Endometrial microvascular endothelial cells (primary cell): ENCODE results near the gene MYO6. TPM values are rescaled to one million over a fixed set of nuclear protein-coding genes. Genes with fewer than 3 reads are reported as not detected.
"Not testable (repeated sequence)": the region's sequence is repeated elsewhere in the genome, so short reads cannot be mapped to it uniquely, and the experiment has no call there.

ENCODE experiments used
- in situ Hi-C: cut with HindIII; loops from 2 replicates; pipeline ENCODE4 v1.10.0; 2017; ENCODE audit warnings: low sequenced_read_pairs, low pct_unique_long_range_greater_than_20kb; ENCODE audit errors: inconsistent ontology term
- total RNA-seq: library from RNA; depleted of rRNA; stranded (reverse); fragments of >200 nt; gene quantifications from one replicate; pipeline ENCODE4 v1.2.3, GENCODE V29; 2015; ENCODE audit errors: inconsistent ontology term

The MYO6 gene
- total RNA-seq, 1 donor from 2014 or later: 21.2 TPM

- in situ Hi-C loops: no loop called here
Observed at GRCh38 chr6:75856902-75857301, 107.9 kb downstream of the MYO6 start.

GRCh38 chr6:75863001-75863400 is 114.0 kb downstream of the MYO6 start:
- in situ Hi-C loops: no loop called here

DNA sequence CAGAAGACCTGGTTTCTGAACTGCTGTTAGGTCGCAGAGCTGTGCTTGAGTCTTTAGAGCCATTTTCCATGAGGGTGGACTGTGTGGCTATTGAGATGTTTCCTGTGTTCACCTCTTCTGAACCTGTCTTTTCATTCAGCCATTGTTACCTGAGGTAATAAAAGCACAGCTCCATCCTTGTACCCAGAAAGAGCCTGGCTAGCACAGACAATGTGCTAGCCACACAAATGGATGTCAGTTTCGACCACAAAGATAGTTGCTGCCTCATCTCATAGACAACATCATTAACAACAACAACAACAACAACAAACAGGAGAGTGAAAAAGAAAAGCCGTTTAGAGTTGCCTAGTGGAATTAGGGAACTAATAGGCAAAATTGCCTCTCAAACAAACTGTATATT is 114.7 kb downstream of the MYO6 start:
- in situ Hi-C loops: no loop called here

DNA sequence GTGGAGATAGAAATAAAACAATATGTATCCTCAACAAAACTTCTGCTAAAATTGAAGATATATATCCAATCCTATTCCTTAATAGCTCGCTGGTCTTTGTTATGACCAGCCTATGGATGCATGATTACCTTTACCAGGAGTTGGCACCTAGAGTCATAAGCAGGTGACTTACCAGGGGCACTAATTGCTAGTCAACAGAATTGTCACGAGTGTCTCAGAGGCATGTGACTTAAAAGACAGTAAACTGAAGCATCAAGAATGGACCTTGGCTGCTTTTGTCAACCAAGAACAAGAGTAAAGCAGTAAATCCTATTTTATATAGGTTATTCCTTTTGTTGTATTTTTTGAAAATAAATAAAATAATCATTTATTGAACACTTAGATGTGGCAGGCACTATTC is 115.4 kb downstream of the MYO6 start:
- in situ Hi-C loops: no loop called here

- in situ Hi-C loops: no loop called here
Observed at GRCh38 chr6:75870389-75870788, 121.3 kb downstream of the MYO6 start.

DNA sequence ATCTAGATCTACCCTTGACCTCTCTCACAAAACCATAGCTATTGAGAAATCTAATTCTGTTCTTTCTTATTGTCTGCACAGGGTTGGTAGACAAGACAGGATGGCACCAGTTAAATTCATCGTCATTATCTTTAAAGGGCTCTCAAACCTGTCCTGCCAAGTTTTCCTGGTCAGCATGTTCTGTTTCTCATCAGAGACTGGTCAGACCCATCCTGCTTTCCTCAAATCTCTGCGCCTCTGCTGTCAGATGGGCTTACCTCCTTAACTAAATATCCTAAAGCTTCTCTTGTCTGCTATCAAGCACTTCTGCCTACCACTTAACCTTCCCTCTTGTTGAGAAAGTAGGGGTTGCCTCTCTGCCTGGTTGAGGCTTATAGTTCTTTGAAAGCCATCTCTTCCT is 125.2 kb downstream of the MYO6 start:
- in situ Hi-C loops: no loop called here

DNA sequence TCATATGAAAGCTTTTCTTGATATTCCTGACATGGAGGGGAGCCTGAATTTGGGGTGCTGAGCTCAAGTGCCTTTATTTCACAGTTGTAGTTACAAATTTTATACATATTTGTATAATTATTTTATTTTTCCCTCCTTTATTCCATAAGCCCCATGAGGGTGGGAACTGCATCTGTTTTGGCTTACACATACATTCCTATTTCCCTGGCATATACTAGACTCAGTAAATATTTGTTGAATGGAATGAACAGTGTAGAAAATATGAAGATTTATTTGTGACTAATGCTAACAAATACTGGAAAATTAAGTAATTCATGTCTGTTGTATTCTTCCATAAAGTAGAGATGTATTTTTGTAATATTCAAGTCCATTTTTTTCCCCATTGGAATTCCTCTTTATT is 127.1 kb downstream of the MYO6 start:
- in situ Hi-C loops: no loop called here

GRCh38 chr6:75880305-75880704 is 131.3 kb downstream of the MYO6 start:
- in situ Hi-C loops: no loop called here

- in situ Hi-C loops: no loop called here
Observed at GRCh38 chr6:75882734-75883133, 133.7 kb downstream of the MYO6 start.

DNA sequence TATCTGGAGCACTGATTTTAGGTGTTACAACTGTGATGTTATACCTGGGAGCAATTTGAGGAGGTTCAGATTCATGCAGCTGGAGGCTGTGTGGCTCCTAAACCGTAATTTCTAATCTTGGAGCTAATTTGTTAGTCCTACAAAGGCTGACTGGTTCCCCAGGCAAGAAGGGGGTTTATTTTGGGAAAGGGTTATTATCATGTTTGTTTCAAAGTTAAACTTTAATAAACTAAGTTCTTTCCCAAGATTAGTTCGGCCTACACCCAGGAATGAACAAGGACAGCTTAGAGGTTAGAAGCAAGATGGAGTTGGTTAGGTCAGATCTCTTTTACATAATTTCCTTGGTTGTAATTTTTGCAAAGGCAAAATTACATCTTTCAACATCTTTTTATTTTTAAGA is 135.8 kb downstream of the MYO6 start:
- in situ Hi-C loops: no loop called here

DNA sequence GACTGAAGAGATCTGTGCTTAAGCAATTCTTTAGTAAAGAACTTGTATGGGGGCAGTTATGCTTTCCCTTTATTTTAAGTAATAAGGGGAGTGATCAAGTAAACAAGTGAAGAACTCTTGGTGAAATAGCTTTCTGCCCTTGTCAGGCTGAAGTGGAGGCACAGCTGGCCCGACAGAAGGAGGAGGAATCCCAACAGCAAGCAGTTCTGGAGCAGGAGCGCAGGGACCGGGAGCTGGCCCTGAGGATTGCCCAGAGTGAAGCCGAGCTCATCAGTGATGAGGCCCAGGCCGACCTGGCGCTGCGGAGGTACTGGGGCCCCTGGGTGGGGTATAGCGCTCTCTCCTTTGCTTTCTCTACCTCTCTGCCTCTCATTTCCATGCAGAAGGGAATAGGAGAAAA is 143.3 kb downstream of the MYO6 start:
- in situ Hi-C loops: no loop called here

DNA sequence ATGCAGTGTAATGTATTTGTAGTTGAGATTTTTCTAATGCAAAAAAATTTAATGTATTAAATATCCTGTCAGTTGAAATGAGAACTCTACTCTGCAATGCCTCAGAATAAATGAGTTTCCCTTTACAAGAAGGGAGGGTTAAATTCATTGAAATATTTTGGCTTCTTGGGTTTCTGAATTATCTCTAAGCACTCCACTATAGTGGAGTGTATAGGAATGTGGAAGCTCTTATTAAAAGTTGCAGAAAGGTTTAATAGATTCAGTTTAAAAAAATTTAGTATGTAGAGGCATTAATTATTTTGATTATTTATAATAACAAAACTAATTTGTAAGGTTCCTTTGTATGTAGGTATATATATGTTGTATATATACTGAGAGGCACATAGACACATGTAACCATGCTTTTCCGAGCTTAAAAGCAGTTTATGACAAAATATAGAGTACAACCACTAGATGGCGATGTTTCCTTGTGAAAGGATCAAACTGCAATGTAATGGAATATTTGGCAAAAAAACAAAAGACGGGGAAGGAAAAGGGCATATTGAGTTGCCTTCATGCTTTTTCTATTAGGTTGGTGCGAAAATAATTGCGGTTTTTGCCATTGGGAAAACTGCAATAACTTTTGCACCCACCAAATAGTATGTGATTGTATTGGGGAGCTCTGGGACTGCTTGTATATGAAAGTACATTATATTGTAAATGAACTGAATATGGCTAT is 144.2 kb downstream of the MYO6 start:
- in situ Hi-C loops: no loop called here

- in situ Hi-C loops: no loop called here
Observed at GRCh38 chr6:75893776-75894152, 144.7 kb downstream of the MYO6 start.

DNA sequence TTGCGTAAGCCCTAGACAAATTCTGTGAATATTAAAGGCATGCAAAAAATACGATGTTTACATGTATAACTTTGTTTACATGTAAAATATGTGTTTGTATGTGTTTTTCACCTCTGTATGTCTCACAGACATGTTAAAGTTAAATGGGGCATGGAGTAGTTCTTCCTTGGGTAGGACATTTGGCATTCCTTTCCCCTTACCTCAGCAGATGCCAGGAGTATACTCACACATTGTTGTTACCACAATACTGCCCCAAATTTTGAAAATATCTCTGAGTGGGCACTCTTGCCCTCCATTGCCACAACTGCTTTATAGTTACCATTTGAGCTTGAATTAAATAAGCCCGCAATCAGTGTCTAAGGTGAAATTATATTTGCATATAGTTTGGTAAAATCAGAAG is 147.5 kb downstream of the MYO6 start:
- in situ Hi-C loops: no loop called here

GRCh38 chr6:75900216-75900615 is 151.2 kb downstream of the MYO6 start:
- in situ Hi-C loops: not testable (repeated sequence)

DNA sequence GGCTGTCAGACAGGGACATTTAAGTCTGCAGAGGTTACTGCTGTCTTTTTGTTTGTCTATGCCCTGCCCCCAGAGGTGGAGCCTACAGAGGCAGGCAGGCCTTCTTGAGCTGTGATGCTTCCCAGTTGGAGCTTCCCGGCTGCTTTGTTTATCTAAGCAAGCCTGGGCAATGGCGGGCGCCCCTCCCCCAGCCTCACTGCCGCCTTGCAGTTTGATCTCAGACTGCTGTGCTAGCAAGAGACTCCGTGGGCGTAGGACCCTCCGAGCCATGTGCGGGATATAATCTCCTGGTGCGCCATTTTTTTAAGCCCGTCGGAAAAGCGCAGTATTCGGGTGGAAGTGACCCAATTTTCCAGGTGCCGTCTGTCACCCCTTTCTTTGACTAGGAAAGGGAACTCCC is 156.1 kb downstream of the MYO6 start:
- in situ Hi-C loops: not testable (repeated sequence)

GRCh38 chr6:75906871-75907270 is 157.8 kb downstream of the MYO6 start:
- in situ Hi-C loops: no loop called here

GRCh38 chr6:75907444-75907843 is 158.4 kb downstream of the MYO6 start:
- in situ Hi-C loops: no loop called here

DNA sequence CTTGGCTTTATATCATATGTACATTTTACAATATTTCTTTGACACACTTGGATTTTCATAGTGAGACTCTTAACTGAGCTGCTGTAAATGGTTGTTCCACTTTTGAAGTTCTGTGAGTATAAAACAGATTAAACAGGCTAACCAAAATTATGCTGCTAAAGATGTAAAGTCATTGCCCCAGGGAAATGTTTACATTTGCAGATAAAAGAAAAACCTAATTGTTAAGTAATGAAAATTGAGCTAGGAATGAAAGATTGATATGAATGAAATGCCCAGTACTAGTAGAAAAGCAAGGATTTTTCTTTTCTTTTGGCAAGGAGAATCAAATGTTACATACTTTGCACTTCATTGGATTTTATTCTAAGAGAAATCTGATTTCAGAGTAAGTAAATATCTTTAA is 164.0 kb downstream of the MYO6 start:
- in situ Hi-C loops: no loop called here

DNA sequence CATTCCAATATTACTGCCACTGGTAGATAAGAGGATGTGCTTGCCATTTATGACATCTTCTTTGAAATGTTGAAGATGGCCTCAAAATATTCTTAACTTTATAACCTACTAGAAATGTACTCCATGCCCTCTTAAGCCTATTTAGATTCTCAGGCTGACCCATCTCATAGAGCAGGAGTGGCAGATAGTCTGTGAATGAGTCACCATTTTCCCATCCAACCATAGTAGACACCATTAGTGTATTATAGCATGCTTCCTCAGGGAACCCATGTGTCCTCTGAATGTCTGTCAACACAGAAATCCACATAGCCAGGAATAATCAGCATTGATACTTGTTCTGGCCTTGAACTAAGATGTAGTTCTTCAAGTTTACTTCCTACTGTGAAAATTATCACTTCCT is 173.2 kb downstream of the MYO6 start:
- in situ Hi-C loops: no loop called here
